ENCODE results near the gene TOMM70. TPM values are rescaled to one million over a fixed set of nuclear protein-coding genes. Genes with fewer than 3 reads are reported as not detected.

TOMM70 gene
- total and polyA plus RNA-seq, 7 donors, result 51.1 to 97.2 (median 76.7) TPM

- DNase-seq, result no peak
- no peaks in the 10 kb centered on the region for H3K27me3 ChIP-seq (ENCODE audit: insufficient read depth in 3 of 3, low read length in 2 of 3)
- no peaks in the 10 kb centered on the region for H3K9me3 ChIP-seq
- intact Hi-C loops (cut with DNase I), result no loop called here
- no peak overlapping the region for H3K4me3 ChIP-seq
- ATAC-seq, result no peak
- H3K4me1 ChIP-seq, result no peaks in the 10 kb centered on the region
- no peak overlapping the region for H3K27ac ChIP-seq
- TF ChIP-seq CTCF (IDR thresholded peaks at IDR 0.05), result no peak
- peaks cover 0 to 79% of the 10 kb centered on the region in 2 donors for H3K36me3 ChIP-seq (ENCODE audit: insufficient read depth in 1 of 2, low read depth in 1 of 2)
These were observed 76.8 kb downstream of the TOMM70 start for GRCh38 chr3:100324044-100324443.

GRCh38 chr3:100319951-100320350 is 80.9 kb downstream of the TOMM70 start:
- 91 to 93% (median 92%) methylated on average over 2 of the region's 2 CpGs for WGBS, 3 donors
- ATAC-seq (no peak), DNase-seq (no peak)
- Histone ChIP-seq H3K36me3 (ENCODE audit: insufficient read depth in 1 of 2, low read depth in 1 of 2) (peaks cover 0 to 98% of the 10 kb centered on the region in 2 donors), H3K9me3 (no peaks in the 10 kb centered on the region), H3K27ac (no peak overlapping the region), H3K4me1 (no peaks in the 10 kb centered on the region), H3K27me3 (ENCODE audit: insufficient read depth in 3 of 3, low read length in 2 of 3) (no peaks in the 10 kb centered on the region), H3K4me3 (no peak overlapping the region)
- TF ChIP-seq CTCF (IDR thresholded peaks at IDR 0.05), result no peak
- intact Hi-C loops (cut with DNase I), result loop anchor here in 1 of 2 donors (2.0 to 5.0 kb wide), 2 partner anchors 19 to 267 kb away; no protein-coding TSS in a partner anchor

- TF ChIP-seq CTCF (IDR thresholded peaks at IDR 0.05), result no peak
- H3K9me3 ChIP-seq, result no peaks in the 10 kb centered on the region
- intact Hi-C loops (cut with DNase I), result loop anchor here in 1 of 2 donors (5.0 kb wide), 1 partner anchor 269 kb away; no protein-coding TSS in a partner anchor
- H3K27me3 ChIP-seq (ENCODE audit: insufficient read depth in 3 of 3, low read length in 2 of 3), result no peaks in the 10 kb centered on the region
- no peak overlapping the region for H3K4me3 ChIP-seq
- WGBS, 3 donors, result 87 to 91% (median 89%) methylated on average over 2 of the region's 2 CpGs
- peaks cover 0 to 97% of the 10 kb centered on the region in 2 donors for H3K36me3 ChIP-seq (ENCODE audit: insufficient read depth in 1 of 2, low read depth in 1 of 2)
- ATAC-seq, result no peak
- DNase-seq, result no peak
- no peak overlapping the region for H3K27ac ChIP-seq
- no peaks in the 10 kb centered on the region for H3K4me1 ChIP-seq
These were observed 83.0 kb downstream of the TOMM70 start for GRCh38 chr3:100317912-100318311.

- intact Hi-C loops (cut with DNase I), result loop anchor here in 1 of 2 donors (5.0 kb wide), 1 partner anchor 271 kb away; no protein-coding TSS in a partner anchor
- peak in 1 of 2 donors; percentile 63 for DNase-seq
- peaks cover 0 to 97% of the 10 kb centered on the region in 2 donors for H3K36me3 ChIP-seq (ENCODE audit: insufficient read depth in 1 of 2, low read depth in 1 of 2)
- ATAC-seq, result peak; percentile 68 to 84 (median 74)
- H3K9me3 ChIP-seq, result no peaks in the 10 kb centered on the region
- H3K27ac ChIP-seq, result no peak overlapping the region
- WGBS, 3 donors, result 46 to 59% (median 50%) methylated on average over 8 of the region's 8 CpGs
- TF ChIP-seq CTCF (IDR thresholded peaks at IDR 0.05), result peak; percentile 64
- H3K4me1 ChIP-seq, result no peaks in the 10 kb centered on the region
- no peaks in the 10 kb centered on the region for H3K27me3 ChIP-seq (ENCODE audit: insufficient read depth in 3 of 3, low read length in 2 of 3)
- no peak overlapping the region for H3K4me3 ChIP-seq
These were observed 84.2 kb downstream of the TOMM70 start for GRCh38 chr3:100316641-100317069.

Other genes with a start within 250 kb of the TOMM70 start
- gene TBC1D23, start 140.1 kb downstream of the TOMM70 start, total RNA-seq, result 10 to 100 TPM; 36.9 to 47.8 (median 40.5) TPM
- 10 to 100 TPM in 2 of 3 donors, 1 to 10 TPM in 1; 9.9 to 29.3 (median 19.5) TPM for gene TBC1D23, start 140.1 kb downstream of the TOMM70 start, polyA plus RNA-seq
- gene NIT2, start 66.3 kb downstream of the TOMM70 start, total RNA-seq, result 10 to 100 TPM; 36.8 to 60.7 (median 44.3) TPM
- 10 to 100 TPM; 15.3 to 25.3 (median 25.1) TPM for gene NIT2, start 66.3 kb downstream of the TOMM70 start, polyA plus RNA-seq
- 1 to 10 TPM; 1.6 to 3.2 (median 1.9) TPM for gene LNP1, start 450 bp upstream of the TOMM70 start, total RNA-seq
- gene LNP1, start 450 bp upstream of the TOMM70 start, polyA plus RNA-seq, result 1 to 10 TPM in 2 of 3 donors, under 1 TPM in 1; 0.96 to 5.1 (median 1.2) TPM
- gene TMEM45A, start 91.5 kb upstream of the TOMM70 start, total RNA-seq, result 1 to 10 TPM; 1.5 to 2.2 (median 1.7) TPM
- 1 to 10 TPM; 1.7 to 5.4 (median 1.9) TPM for gene TMEM45A, start 91.5 kb upstream of the TOMM70 start, polyA plus RNA-seq
- under 1 TPM in 1 of 4 donors, not detected in 3; 0.22 TPM for gene ADGRG7, start 208.5 kb upstream of the TOMM70 start, total RNA-seq
- under 1 TPM in 1 of 3 donors, not detected in 2; 0.04 TPM for gene ADGRG7, start 208.5 kb upstream of the TOMM70 start, polyA plus RNA-seq